Stimulated activated CD4-positive, alpha-beta T cell treated with anti-CD3 and anti-CD28 coated beads, Interleukin-4, amount 100 ng/mL, for 24 hours (primary cell): ENCODE measurements around the gene WDR82.
A peak's percentile ranks its signal among the peaks of the same experiment; 100 is the strongest.

ENCODE experiments used
- DNase-seq: peaks from one replicate; pipeline ENCODE4 v3.0.0-alpha.2; 2020

The WDR82 gene, protein sequence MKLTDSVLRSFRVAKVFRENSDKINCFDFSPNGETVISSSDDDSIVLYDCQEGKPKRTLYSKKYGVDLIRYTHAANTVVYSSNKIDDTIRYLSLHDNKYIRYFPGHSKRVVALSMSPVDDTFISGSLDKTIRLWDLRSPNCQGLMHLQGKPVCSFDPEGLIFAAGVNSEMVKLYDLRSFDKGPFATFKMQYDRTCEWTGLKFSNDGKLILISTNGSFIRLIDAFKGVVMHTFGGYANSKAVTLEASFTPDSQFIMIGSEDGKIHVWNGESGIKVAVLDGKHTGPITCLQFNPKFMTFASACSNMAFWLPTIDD

DNA sequence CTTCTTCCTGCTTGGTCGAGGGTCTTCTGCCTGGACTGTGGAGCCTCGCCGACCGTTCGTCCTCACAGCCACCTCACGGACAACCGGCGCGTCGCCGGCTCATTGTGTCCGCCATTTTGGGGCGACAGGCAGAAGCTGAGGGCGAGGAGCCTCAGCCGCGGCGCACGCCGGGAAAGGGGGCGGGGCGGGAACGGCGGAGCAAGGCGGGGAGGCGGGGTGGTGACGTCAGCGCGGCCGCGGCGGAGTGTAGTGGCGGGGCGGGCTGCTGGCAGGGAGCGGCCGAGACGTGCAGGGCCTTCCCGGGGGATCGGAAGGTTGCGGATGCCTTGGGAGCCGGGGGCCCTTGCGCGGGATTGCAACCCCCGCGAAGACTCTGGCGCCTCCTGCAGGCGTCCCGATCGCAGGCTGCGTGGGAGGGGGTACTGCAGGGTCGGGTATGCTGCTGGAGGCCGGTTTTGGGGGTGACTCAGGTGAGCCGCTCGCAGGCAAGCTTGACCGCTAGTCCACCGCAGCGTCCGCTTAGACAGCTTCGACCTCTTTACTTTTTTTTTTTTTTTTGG lies at the start of gene WDR82:
Gene WDR82, minus strand, starts transcription at position 140 of the 560 bp plus-strand sequence. CDS start 288 bp downstream, outside the sequence.
- peak; percentile 98 for DNase-seq

DNA sequence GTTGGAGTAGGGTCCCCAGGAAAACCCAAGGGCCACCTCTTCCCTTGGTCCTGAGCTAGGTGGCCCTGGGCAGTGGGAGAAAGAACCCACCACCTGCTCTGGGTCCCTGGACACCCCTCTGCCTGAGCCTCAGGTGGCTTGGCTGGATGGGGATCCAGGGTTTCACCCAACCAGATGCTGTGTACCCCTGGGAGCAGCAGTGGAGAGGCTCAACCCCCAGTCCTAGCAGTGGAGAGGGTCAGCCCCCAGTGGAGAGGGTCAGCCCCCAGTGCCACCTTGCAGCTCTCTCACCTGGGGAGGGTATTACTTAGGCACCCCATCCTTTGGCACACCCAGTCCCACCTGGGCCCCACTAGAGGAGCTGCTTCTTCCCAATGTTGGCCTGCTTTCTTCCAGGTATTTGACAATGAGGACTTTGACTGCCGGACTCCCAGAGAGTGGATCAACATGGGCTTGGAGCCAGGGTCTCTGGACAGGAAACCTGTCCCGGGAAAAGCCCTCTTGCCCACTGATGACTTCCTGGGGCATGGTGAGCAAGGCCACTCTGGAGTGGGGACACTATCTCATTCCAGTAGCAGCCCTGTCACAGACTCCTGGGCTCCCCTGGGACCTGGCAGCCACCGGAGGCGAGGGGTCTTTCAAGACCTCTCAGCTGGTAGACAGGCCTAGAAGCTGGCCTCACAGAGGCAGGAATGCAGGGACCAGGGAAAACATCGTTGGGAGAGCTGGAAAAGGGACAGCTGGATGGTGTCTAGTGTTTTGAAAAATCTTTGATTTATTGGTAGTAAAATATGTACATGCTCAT lies 49.2 kb upstream of the WDR82 start:
- DNase-seq = no peak

DNA sequence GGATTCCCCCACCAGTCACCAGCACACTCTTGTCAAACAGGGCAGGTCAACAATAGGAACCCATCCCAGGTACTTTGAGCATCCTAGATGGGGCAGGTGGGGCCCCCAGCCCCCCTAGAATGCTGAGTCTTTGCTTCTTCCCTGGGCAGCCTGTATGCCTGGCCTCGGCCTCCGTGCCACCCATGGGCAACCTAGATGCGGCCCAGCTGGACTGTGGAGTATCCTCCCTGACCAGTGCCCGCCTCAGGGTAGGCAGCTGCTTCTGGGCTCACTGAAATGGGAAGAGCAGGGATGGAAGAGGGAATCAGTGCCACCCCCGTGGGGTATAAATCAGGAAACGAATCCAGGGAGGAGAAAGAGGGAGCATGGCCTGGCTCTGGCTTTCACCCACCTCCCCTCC lies 48.5 kb upstream of the WDR82 start:
- DNase-seq = no peak

DNA sequence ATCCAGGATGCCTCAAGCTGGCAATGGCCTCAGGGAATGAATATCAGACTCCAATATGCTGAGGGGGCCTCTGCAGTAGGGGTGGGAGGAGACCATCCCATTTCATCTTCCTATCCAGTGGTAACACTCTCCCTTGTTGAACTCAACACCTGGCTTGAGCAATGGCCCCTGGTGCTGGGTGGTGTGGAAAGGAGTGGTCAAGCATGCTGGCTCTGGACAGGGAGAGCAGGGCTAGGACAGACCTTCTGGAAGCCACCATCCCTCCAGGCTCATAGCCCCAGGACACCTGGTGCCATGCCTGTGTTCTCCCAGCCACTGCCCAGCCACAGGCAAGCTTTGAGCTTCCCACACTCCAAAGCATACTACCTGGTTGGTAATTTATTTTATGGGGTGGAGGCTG lies 47.2 kb upstream of the WDR82 start:
- no peak for DNase-seq

DNA sequence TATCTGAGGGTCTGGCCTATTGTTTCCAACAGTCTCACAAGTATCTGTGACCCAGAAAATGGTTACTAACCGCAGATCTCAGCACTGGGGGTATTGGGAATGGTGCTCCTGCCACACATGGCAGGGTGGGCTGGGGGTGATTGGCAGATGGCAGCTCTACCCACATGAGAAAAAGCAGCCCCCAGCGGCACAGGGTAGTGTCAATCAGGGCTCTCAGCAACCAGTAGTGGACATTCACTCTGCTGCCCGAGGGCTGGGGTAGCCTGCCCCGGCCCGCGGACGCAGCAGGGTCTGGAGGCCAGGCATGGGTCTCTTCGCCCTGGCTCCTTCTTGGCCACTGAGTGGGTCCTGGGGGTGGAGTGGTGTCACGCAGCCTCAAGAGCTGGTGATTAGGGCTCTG lies 46.2 kb upstream of the WDR82 start:
- DNase-seq = no peak

DNA sequence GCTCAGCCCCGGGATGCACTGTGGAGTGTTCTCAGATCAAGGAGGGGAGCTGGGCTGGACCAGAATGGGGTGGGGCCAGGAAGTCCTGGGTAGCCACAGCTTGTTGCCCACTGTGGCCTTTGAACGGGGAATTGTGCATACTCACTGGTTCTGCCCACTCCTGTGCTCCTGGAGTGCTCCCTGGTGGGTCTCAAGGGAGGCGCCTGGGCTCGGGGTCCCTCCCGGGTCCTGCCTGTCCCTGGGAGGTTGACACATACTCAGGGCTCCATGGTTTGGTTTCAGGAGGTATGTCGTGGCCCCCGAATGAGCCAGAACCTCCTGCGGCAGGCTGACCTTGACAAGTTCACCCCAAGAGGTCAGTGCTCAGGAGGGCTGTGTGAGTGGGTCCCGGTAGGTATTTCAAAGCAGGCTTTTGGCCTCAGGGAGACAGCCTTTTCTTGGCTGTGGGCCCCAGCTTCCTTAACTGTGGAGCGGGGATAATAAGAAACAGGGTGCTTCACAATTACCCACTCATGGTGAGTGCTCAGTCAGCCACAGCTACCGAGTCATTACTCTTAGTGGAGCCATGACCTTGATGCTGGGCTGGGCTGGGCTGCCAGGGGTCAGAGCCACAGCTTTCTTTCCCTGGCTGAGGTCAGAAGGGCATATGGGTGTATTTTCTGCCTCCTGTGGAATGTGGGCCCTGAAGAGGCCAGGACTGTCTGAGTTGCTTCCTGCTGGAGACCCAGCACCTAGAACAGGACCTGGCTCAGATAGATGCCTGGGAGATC lies 45.3 kb upstream of the WDR82 start:
- DNase-seq = no peak

DNA sequence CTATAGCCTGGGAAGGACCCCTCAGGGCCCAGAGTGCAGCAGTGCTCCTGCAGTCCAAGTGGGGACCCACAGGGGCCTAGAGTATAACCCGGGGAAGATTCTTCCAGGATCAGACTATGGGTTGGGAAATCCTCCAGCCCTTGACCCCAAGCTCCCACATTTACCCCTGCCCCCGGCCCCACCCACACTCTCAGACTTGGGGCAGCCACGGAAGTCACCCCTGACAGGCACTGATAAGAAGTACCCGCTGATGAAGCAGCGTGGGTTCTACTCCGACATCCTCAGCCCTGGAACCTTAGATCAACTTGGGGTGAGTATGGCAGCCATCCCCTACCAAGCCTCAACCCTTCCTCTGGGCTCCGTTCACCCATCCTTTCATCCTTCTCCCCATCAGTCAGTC lies 44.0 kb upstream of the WDR82 start:
- DNase-seq = no peak

DNA sequence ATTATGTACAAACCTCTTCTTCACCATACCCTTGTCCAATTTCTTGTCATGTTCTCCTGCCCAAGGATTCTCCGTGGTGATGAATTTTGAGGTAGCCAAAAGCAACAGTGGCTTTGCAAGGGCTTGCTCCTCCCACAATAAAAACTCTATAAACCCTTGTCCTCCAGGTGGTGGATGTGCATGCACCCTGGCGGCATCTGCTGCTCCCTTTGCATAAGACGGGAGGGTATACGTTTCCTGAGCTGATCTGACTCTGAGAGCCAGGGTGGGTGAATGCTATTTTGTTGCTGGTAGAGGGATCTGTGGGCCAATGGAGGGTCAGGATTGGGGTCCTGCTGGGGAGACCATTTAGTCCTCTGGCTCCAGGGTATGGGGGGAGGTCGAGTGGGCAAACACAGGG lies 43.0 kb upstream of the WDR82 start:
- no peak for DNase-seq

DNA sequence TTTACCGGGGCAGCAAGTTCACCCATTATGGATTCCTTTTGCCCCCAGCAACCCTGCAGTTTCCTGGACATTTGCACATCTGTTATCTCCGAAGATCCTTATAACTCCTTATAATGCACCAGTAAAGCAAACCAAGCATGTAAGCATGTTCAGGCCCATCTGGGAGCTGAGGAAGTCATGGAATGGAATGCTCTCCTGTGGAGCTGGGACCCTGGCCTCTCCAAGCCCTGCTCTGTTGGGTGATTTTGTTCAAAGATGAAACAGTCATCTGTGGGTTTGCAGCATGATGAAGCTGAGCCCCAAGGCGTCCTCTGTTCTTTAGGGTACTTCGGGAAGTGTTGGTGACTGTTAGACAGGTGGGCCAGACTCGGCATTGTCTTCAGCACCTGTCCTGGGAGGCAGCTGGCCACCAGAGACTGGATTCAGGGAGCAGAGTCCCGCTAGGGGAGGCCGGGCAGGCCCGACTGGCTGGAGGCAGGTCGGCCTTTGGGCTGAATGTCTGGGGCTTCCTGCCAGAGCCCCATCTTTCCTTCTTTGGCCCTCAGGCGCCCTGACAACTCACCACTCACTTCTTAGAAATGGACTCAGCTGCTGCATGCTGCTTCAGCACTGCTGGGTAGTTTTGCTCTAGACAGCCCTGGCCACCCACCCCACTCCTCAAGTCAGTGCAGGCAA lies 41.6 kb upstream of the WDR82 start:
- DNase-seq = no peak

DNA sequence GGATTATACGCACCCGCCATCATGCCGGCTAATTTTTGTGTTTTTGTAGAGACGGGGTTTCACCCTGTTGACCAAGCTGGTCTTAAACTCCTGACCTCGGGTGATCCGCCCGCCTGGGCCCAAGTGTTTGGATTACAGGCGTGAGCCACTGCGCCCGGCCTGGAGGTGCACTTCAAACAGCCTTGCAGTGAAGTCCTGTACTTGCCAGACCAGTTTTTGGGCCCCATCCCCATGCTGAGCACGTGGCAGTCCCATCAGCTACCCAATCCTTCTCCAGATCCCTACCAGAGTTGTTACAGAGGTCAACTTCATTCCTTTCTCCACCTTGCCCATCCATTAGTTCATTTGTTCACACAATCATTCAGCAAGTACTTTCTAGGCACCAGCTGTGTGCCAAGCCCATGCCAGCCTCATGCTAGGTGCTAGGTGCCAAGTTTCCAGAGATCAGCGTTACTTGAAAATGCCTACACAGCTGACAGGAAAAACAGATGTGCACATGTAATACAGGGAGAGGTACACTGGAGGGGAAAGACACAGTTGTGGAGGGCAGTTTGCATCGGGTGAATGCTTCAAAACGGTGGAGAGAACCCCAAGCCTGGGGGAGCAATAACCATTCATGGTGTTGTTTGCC lies 39.9 kb upstream of the WDR82 start:
- DNase-seq = no peak

DNA sequence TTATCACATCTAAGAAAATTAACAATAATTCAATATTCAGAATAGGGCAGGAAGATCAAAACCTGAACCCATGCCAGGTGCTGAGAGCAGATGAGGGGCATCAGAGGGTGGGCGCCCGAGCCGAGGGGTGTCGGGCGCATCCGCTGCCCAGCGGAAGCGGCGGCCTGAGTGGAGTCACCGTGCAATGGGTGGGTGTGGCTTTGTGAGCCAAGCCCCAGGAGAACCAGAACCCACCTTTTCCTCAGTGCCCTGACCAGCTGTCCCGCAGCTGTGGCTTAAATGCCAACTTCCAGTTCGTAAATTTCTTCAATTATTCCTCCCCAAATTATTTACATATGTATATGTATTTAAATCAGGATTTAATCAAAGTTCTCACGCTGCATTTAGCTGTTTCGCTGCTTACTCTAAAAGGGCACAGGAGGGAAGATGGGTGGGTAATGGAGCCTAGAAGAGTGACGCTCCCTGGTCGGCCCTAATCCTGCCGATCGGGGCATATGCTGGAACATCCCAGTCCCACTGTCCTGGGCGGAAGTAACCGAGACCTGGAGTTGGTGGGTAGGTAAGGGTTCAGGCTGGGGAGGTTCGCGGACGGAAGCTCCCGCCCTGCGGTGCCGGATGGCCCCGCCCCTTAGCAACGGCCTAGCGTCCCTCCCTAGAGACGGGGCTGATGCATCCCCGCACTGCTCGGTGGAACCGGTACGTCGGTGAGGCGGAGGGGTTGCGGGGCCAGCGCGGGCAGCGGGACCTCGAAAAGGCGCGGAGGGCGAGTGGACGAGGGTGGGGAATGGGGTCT lies 39.0 kb upstream of the WDR82 start:
- peak; percentile 70 for DNase-seq

DNA sequence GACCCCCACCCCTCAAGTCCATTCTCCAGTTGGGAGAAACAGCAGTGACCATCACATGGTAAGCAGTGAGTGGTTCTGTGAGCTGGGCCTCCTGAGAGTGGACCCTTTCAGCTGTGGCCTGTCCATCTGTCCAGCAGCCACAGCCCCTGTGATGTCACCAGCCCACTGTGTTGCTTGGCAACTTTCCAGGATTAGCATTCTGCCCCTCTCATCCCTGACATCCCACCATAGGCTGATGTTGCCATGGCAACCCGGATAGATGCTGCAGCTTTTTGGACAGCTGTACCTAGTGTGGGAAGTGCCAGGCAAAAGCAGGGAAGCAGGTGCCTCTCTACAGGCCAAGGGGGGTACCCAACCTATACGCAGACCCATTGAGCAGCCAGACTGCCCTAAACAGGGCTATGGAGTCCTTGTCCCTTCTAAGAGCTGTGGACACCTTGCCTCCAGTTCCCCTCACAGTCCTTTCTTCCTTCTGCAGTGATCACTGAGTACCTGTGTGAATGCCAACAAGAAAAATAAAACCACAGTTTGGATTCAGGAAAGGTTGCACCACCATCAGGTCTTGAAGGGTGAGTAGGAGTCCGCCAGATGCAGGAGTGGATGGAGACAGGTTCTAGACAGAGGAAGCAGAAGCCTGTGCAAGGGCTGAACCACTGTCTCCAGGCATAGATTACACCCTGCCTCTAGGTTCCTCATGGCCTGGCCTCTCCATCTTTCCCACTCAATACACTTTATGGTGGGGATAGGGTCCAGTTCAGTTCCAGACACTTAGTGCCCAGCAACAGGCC lies 37.7 kb upstream of the WDR82 start, which contains the start of gene DNAH1:
Gene DNAH1, plus strand, starts transcription at position 343 of the 788 bp plus-strand sequence. CDS start 6,124 bp downstream, outside the sequence.
- no peak for DNase-seq

DNA sequence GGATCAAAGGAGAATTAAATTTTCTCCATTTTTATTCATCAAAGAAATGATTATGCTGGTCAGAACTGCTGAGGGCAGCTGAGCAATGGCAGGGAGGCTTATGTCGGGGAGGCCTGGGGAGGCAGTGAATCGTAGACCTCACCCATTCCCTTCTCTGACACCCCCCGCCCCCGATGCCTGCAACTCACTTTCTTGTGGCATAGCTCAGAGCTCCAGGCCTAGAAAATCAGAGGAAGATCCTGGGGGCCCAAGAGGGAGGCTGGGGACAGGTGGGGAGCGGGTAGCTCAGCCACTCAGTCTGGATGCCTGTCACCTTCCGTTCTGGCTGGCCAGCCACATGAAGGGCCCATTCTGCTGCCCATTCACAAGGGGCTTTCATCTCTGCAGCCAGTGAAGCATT lies 36.6 kb upstream of the WDR82 start:
- DNase-seq = no peak

DNA sequence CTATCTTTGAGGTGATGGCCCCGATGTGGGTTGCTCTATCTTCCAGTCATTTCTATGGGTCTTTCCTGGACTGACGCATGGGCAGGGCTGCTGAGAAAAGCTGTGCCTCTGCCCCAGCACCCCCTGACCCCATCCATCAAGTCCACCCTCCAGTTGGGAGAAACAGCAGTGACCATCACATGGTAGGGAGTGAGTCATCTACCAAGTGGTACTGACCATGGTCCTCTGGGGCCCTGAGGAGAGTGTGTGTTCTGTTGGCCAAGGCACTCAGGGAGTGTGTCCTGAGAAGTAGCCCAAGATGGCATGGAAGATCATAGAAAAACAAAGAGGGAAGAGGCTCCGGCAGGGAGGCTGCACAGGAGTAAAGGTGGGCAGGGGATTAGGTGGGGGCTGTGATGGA lies 36.0 kb upstream of the WDR82 start:
- DNase-seq = no peak

DNA sequence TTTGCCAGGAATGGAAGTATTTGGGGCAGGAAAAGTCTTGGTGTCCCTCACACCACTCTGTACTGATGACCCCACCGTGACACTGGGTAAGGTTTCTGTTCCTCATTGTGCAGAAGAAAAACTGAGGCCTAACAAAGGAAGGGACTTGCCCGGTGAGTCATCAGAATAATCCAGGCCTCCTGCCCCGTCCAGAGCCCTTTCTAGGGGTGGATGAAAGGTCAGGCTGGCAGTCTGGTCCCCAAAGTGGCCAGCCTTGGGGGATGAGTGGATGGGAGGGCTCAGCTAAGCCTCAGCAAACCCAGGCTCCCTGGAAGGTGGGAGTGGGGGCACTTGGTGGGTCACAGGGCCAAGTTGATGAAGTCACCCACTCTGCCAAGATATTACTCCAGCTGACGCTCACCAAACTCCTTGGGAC lies 35.3 kb upstream of the WDR82 start:
- DNase-seq = no peak

DNA sequence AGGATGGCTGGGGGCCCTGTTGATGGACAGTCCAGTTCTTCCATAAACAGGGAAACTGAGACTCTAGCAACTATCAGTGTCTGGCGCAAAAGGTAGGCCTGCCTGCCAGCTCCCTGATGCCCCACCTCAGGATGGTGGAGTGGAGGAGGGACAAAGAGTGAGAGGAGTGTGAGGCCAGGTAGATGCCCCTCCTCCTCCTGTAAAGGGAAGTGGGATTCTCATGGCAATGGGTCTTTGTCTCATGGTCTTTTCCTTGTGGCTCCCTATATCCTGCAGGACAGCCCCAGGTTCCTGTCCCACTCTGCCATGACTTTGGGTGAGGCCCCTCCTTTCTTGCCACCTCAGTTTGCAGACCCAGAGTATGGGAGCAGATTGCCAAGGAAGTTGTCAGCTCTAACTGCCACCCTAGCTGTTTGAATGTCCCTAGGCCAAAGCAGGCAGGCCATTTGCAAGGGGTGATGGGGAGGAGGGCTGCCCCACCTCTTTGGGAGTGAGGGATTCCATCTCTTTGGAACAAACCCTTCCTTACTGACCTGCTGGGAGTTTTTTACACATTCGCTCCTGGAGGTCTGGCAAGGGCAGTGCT lies 34.8 kb upstream of the WDR82 start:
- DNase-seq = no peak

DNA sequence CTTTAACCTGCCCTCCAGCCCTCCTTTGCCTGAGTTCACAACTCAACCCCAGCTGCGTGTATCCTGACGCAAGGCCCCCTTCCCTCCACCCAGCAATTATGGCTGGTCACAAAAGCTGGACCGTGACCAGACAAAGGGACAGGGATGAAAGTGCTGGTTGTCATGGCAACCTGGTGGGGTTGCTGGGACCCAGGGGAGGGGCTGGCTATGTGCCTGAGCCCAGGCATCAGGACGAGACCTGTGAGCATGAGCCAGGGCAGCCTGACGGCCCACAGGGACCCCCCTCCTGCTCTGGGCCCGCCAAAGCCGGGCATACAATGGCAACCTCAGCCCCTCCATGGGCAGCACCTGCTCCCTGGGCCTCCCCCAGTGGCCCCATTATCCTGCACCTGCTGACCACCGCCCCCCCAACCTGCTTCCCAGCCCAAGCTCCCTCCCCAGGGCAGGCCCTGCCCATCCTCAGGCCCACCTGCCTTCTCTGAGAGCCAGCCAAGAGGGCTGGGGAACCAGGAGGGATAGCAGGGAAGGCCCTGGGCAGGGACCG lies 33.2 kb upstream of the WDR82 start:
- no peak for DNase-seq

DNA sequence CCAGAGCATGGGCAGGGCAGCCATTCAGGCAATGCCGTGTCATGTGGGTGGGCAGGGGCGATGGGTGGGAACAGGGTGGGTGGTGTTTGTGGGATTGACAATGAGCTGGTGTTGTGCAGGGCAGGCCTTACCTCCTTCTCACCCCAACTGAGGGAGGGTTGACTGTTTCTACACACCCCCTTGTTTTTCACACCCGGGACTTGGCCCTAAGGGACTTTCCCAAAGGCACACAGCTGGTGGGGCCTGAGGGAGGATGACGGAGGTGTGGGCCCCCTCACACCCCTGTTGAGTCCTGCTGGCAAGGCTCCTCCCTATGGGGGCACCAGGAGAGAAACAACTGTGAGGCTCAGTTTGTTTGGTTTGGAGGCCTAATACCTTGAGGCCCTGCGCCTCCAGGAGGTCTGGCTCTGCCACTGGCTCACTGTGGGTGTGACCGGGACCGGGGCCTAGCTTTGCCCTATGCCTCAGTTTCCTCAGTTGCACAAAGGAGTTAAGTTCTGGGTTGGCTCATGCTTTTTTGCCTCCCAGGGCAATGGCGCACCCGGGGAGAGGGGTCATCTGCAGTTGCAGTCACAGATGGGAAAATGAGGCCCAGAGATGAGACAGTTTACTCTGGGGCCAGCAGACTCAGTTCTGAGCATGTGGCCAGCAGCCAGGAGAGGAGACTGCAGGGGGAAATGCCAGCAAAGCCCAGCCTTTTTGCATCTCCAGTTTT lies 32.6 kb upstream of the WDR82 start:
- DNase-seq = peak; percentile 50

DNA sequence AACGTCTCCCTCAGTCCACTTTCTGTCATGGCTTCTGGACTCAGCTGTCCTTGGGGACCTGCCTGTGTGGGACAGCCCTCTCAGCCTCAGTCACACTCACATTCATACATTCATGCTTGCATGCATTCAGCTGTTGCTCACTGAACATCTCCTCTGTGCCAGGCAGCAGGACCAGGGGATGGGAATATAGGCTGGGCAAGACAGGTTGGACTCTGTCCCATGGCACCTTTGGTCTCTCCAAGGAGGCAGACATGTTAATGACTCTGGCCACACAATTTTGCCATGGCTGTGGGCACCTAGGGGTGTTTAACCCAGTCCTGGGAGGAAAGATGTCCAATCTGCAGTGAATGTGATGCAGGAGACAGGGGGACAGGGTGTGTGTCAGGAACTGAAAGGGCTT lies 29.9 kb upstream of the WDR82 start:
- no peak for DNase-seq
